OCI-LY3 (cell line): ENCODE results near the gene IL11RA.

Experiments used
- CTCF ChIP-seq: fragments of 200-600, 300-600 bp; sonication (generic); IDR thresholded peaks from 2 replicates; pipeline ENCODE4 v1.5.1; 2014; ENCODE audit warnings: antibody characterized with exemption, low read length, low read depth
- EZH2phosphoT487 ChIP-seq: fragments of 200-600 bp; shearing (Covaris generic); IDR thresholded peaks from 2 replicates; pipeline ENCODE4 v1.6.1; 2018; ENCODE audit warnings: antibody characterized with exemption, mixed run types, low read depth

GRCh38 chr9:34675048-34675714, 23.2 kb downstream of the IL11RA start:
- peak; percentile 93 for TF ChIP-seq CTCF
- TF ChIP-seq EZH2phosphoT487 = no peak
